Nephron progenitor cell (in vitro differentiated cells): ENCODE results near the gene DRP2.

ENCODE experiments used
- DNase-seq: peaks from one replicate; pipeline ENCODE4 v3.0.0; 2021
- H3K27ac Mint-ChIP-seq: 2 replicates; pipeline ENCODE4 v1.8.0; 2021; ENCODE audit warnings: mild to moderate bottlenecking, moderate library complexity, mixed read lengths
- H3K27me3 Mint-ChIP-seq: 2 replicates; pipeline ENCODE4 v1.8.0; 2021; ENCODE audit warnings: mild to moderate bottlenecking, low read depth, mixed read lengths; ENCODE audit not compliant: poor library complexity
- H3K36me3 Mint-ChIP-seq: 2 replicates; pipeline ENCODE4 v1.8.0; 2021; ENCODE audit warnings: low read depth, mixed read lengths
- H3K4me1 Mint-ChIP-seq: 2 replicates; pipeline ENCODE4 v1.8.0; 2021; ENCODE audit warnings: mixed read lengths
- H3K4me3 Mint-ChIP-seq: 2 replicates; pipeline ENCODE4 v1.8.0; 2021; ENCODE audit warnings: mild to moderate bottlenecking, moderate library complexity, mixed read lengths
- H3K9me3 Mint-ChIP-seq: 2 replicates; pipeline ENCODE4 v1.8.0; 2021; ENCODE audit warnings: mild to moderate bottlenecking, moderate library complexity, mixed read lengths
- TF ChIP-seq, protein P1 (sequence below): fragments of 200-600 bp; sonication (generic); IDR thresholded peaks from 2 replicates; pipeline ENCODE4 v1.5.0; 2021; ENCODE audit warnings: antibody characterized with exemption

Gene DRP2

GRCh38 chrX:101195442-101196173, 24.0 kb upstream of the DRP2 start:
- Mint-ChIP-seq H3K36me3 (peaks cover 4% of the 10 kb centered on the region), H3K27me3 (peaks cover 10% of the 10 kb centered on the region), H3K27ac (no peak overlapping the region), H3K4me1 (no peaks in the 10 kb centered on the region), H3K9me3 (peaks cover 68% of the 10 kb centered on the region), H3K4me3 (no peak overlapping the region)
- TF ChIP-seq, protein P1, sequence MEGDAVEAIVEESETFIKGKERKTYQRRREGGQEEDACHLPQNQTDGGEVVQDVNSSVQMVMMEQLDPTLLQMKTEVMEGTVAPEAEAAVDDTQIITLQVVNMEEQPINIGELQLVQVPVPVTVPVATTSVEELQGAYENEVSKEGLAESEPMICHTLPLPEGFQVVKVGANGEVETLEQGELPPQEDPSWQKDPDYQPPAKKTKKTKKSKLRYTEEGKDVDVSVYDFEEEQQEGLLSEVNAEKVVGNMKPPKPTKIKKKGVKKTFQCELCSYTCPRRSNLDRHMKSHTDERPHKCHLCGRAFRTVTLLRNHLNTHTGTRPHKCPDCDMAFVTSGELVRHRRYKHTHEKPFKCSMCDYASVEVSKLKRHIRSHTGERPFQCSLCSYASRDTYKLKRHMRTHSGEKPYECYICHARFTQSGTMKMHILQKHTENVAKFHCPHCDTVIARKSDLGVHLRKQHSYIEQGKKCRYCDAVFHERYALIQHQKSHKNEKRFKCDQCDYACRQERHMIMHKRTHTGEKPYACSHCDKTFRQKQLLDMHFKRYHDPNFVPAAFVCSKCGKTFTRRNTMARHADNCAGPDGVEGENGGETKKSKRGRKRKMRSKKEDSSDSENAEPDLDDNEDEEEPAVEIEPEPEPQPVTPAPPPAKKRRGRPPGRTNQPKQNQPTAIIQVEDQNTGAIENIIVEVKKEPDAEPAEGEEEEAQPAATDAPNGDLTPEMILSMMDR, result no peak
- no peak for DNase-seq

DNA sequence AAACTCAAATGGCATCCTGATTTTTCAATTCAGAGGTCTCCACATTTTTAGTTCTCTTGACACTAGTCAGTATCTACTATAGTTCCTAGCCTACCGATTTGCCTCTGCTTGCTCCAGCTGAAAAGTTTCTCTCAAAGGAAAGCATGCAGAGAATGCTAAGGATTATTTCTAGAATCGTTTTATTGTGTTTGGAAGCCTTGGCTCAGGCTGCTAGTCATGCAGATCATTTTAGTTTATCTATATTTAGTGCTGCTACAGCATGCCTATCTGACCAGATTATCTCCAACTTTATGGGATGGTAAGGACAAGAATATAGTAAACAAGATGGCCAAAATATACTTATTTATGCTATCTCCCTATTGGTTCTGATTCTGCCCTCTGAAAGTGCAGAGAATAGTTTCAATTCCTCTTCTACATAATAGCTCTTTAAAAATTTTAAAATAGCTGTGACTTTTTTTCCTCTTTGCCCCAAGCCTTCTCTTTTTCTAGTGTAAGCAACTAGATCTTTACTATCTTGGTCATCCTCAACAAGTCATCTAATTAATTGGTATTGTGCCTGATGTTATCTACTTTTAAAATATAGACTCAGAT, 15.7 kb upstream of the DRP2 start:
- no peaks in the 10 kb centered on the region for H3K4me1 Mint-ChIP-seq
- no peak overlapping the region for H3K27ac Mint-ChIP-seq
- H3K27me3 Mint-ChIP-seq, result no peaks in the 10 kb centered on the region
- H3K9me3 Mint-ChIP-seq, result peaks cover 33% of the 10 kb centered on the region
- no peaks in the 10 kb centered on the region for H3K36me3 Mint-ChIP-seq
- TF ChIP-seq, protein P1, result no peak
- DNase-seq, result no peak
- H3K4me3 Mint-ChIP-seq, result no peak overlapping the region

- no peak overlapping the region for H3K27ac Mint-ChIP-seq
- no peaks in the 10 kb centered on the region for H3K36me3 Mint-ChIP-seq
- DNase-seq, result no peak
- H3K4me1 Mint-ChIP-seq, result no peaks in the 10 kb centered on the region
- H3K4me3 Mint-ChIP-seq, result no peak overlapping the region
- TF ChIP-seq, protein P1, result no peak
- H3K27me3 Mint-ChIP-seq, result no peaks in the 10 kb centered on the region
- H3K9me3 Mint-ChIP-seq, result peaks cover 22% of the 10 kb centered on the region
These were observed 13.1 kb upstream of the DRP2 start for GRCh38 chrX:101206471-101206870.

- no peak for DNase-seq
- Mint-ChIP-seq H3K36me3 (no peaks in the 10 kb centered on the region), H3K27ac (no peak overlapping the region), H3K27me3 (no peaks in the 10 kb centered on the region), H3K4me3 (no peak overlapping the region), H3K4me1 (no peaks in the 10 kb centered on the region), H3K9me3 (peaks cover 20% of the 10 kb centered on the region)
- TF ChIP-seq, protein P1, result no peak
These were observed 11.3 kb upstream of the DRP2 start for GRCh38 chrX:101208152-101208905.

DNA sequence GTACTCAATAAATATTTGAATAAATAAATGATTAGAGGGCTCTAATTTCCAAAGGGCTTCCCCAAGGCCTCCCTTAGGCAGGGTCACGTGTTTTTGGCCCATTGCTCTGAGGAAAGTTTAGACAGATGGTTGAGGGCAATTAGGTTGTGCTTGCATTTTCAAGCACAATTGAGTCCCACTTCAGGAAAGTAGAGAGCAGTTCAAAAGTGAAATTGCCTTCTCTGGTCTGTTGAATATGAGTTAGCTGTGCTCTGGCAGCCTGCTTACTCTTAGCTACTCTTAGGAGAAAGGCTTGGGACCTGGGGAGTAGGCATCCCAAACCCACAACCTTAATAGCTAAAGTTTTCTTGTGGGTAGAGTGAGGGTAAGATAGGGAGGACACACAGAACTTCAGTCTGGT, 9.0 kb upstream of the DRP2 start:
- no peaks in the 10 kb centered on the region for H3K4me1 Mint-ChIP-seq

More for the DNA sequence above, 9.0 kb upstream of the DRP2 start:
- H3K36me3 Mint-ChIP-seq, result no peaks in the 10 kb centered on the region
- no peak overlapping the region for H3K27ac Mint-ChIP-seq
- H3K27me3 Mint-ChIP-seq, result no peaks in the 10 kb centered on the region
- no peak for DNase-seq
- no peak overlapping the region for H3K4me3 Mint-ChIP-seq
- H3K9me3 Mint-ChIP-seq, result peaks cover 37% of the 10 kb centered on the region
- TF ChIP-seq, protein P1, result no peak
